RWPE1 (cell line): Measurements from ENCODE around the gene LRRC4.

ENCODE experiments used
- CTCF ChIA-PET: fragments of 350-600 bp; sonication (Branson Sonifier 250); formaldehyde crosslinking; extraction: SDS; loops from one replicate; lab custom pipeline; 2021; lab: Yijun Ruan, JAX
- POLR2A ChIA-PET: fragments of 400-600 bp; formaldehyde crosslinking; extraction: SDS; loops from one replicate; lab custom pipeline; 2020; ENCODE audit warnings: antibody characterized with exemption; ENCODE audit not compliant: low non-redundant PET; lab: Yijun Ruan, JAX
- DNase-seq: peaks from one replicate; pipeline ENCODE4 v3.0.0; 2012; ENCODE audit warnings: low spot score
- H3K27ac ChIP-seq: fragments of 450-650 bp; 2 replicates; pipeline ENCODE4 v1.5.1; 2017
- CTCF ChIP-seq: fragments of 450-650 bp; conservative IDR thresholded peaks from 2 replicates; pipeline ENCODE4 v1.5.1; 2017; ENCODE audit warnings: low read depth, mild to moderate bottlenecking

Gene LRRC4

GRCh38 chr7:128003167-128003566, 28.1 kb downstream of the LRRC4 start:
- no peak for DNase-seq
- TF ChIP-seq CTCF, result no peak
- ChIA-PET CTCF (no interaction called here), POLR2A (no interaction called here)
- no peak overlapping the region for H3K27ac ChIP-seq

- CTCF ChIA-PET, result interaction anchor here (0.6 kb wide), 2 partner anchors 13 to 622 kb away, joined by 4 read pairs; no protein-coding TSS in a partner anchor
- no peak overlapping the region for H3K27ac ChIP-seq
- TF ChIP-seq CTCF, result no peak
- POLR2A ChIA-PET, result no interaction called here
- DNase-seq, result no peak
Observed at GRCh38 chr7:128000854-128001265, 30.4 kb downstream of the LRRC4 start.

- TF ChIP-seq CTCF, result no peak
- ChIA-PET POLR2A (no interaction called here), CTCF (interaction anchor here (0.6 kb wide), 1 partner anchor 622 kb away, joined by 4 read pairs; no protein-coding TSS in a partner anchor)
- no peak overlapping the region for H3K27ac ChIP-seq
- DNase-seq, result no peak
Observed at GRCh38 chr7:128000048-128000447, 31.2 kb downstream of the LRRC4 start.

- ChIA-PET POLR2A (no interaction called here), CTCF (no interaction called here)
- no peak overlapping the region for H3K27ac ChIP-seq
- TF ChIP-seq CTCF, result no peak
- no peak for DNase-seq
Observed at GRCh38 chr7:127998671-127999070, 32.6 kb downstream of the LRRC4 start.

GRCh38 chr7:127997226-127997922, 33.9 kb downstream of the LRRC4 start:
- DNase-seq, result no peak
- POLR2A ChIA-PET, result no interaction called here
- CTCF ChIA-PET, result no interaction called here

More at GRCh38 chr7:127997226-127997922, 33.9 kb downstream of the LRRC4 start:
- no peak overlapping the region for H3K27ac ChIP-seq
- no peak for TF ChIP-seq CTCF
